Measurements from ENCODE around the gene CLIC6. TPM values are rescaled to one million over a fixed set of nuclear protein-coding genes. Genes with fewer than 3 reads are reported as not detected.

The CLIC6 gene
- total and polyA plus RNA-seq, 8 donors: 1.0 to 13.2 (median 2.1) TPM

DNA sequence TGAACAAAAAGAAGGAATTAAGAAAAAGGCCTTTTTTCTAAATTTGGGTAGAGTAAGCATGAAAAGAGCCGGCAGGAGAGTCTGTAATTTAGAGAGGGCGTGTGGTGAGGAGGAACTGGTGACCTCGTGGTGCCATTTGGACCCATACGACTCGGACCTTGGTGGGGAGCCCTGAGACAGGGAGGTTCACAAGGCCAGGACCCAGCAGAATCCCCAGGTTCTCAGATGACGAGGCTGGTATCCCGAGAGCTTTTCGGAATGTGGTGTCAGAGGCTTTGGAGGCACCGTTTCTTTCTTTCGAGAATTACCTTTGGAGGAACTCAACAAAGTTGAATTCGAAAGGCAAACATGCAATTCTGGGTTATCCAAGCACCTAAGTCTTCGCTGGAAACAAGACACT is 34.8 kb downstream of the CLIC6 start:
- H3K36me3 ChIP-seq: no peaks in the 10 kb centered on the region
- FAIRE-seq (no peak), DNase-seq (no peak), ATAC-seq (no peak)
- H3K9me3 ChIP-seq: no peaks in the 10 kb centered on the region
- 80 to 88% methylated on average over 12 of the region's 12 CpGs for WGBS, 2 donors
- no peaks in the 10 kb centered on the region for H3K4me1 ChIP-seq
- no peak overlapping the region for H3K4me3 ChIP-seq
- H3K27ac ChIP-seq: no peak overlapping the region
- H3K27me3 ChIP-seq: no peaks in the 10 kb centered on the region
- intact Hi-C loops (cut with DNase I): no loop called here
- TF ChIP-seq, protein P1, sequence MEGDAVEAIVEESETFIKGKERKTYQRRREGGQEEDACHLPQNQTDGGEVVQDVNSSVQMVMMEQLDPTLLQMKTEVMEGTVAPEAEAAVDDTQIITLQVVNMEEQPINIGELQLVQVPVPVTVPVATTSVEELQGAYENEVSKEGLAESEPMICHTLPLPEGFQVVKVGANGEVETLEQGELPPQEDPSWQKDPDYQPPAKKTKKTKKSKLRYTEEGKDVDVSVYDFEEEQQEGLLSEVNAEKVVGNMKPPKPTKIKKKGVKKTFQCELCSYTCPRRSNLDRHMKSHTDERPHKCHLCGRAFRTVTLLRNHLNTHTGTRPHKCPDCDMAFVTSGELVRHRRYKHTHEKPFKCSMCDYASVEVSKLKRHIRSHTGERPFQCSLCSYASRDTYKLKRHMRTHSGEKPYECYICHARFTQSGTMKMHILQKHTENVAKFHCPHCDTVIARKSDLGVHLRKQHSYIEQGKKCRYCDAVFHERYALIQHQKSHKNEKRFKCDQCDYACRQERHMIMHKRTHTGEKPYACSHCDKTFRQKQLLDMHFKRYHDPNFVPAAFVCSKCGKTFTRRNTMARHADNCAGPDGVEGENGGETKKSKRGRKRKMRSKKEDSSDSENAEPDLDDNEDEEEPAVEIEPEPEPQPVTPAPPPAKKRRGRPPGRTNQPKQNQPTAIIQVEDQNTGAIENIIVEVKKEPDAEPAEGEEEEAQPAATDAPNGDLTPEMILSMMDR (IDR thresholded peaks at IDR 0.05): no peak

DNA sequence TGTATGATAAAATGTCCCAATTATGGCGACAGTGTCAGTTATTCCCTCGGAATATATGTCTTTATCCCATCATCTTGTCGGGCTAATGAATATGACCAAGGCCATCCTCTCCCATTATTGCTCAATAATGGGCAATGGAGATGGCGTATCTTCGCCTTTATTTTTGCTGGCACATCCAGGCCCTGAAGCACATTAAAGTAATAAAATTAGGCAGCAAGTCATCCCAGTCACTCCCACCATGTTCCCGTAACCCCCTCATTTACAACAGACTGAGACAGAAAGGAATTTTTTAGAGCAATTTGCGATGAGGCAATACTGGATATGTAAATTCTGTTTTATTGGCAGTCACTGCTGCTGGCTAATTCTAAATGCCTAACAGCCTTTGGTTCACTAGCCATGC is 35.3 kb downstream of the CLIC6 start:
- Histone ChIP-seq H3K27ac (no peak overlapping the region), H3K4me1 (no peaks in the 10 kb centered on the region), H3K27me3 (no peaks in the 10 kb centered on the region), H3K9me3 (no peaks in the 10 kb centered on the region), H3K36me3 (no peaks in the 10 kb centered on the region), H3K4me3 (no peak overlapping the region)
- peak in 2 of 4 donors; percentile 30 to 31 for ATAC-seq
- TF ChIP-seq, protein P1 (IDR thresholded peaks at IDR 0.05): no peak
- 68 to 74% methylated on average over 7 of the region's 7 CpGs for WGBS, 2 donors
- intact Hi-C loops (cut with DNase I): no loop called here
- no peak for FAIRE-seq
- no peak for DNase-seq

DNA sequence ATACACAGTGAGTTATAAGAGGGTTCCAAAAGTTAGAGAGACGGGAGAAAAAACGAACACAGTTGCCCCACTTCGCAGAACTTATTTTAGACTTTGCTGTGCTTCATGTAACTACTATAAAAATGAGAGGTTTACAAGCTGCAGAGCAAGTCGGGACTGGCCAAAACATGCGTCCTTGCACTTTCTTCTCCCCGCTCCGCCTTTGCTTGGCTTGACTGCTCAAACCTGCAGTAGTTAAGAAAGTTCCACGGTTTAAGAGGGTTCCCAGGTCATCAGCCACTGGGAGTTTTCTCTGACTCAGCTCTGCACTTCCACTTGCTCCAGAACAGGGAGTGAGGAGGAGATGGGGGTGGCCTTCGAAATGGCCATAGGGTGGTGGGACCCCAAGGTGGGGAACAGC is 36.2 kb downstream of the CLIC6 start:
- TF ChIP-seq, protein P1 (IDR thresholded peaks at IDR 0.05): no peak
- ATAC-seq: no peak
- intact Hi-C loops (cut with DNase I): no loop called here

GRCh38 chr21:34706337-34706736 is 37.5 kb downstream of the CLIC6 start:
- Histone ChIP-seq H3K27ac (no peak overlapping the region), H3K36me3 (no peaks in the 10 kb centered on the region), H3K9me3 (no peaks in the 10 kb centered on the region), H3K4me3 (no peak overlapping the region), H3K4me1 (no peaks in the 10 kb centered on the region), H3K27me3 (no peaks in the 10 kb centered on the region)
- TF ChIP-seq, protein P1 (IDR thresholded peaks at IDR 0.05): no peak
- intact Hi-C loops (cut with DNase I): no loop called here
- ATAC-seq: no peak
- FAIRE-seq: no peak
- 78 to 88% methylated on average over 4 of the region's 4 CpGs for WGBS, 2 donors
- DNase-seq: no peak

More for the DNA sequence above, 36.2 kb downstream of the CLIC6 start:
- Histone ChIP-seq H3K27me3 (no peaks in the 10 kb centered on the region), H3K36me3 (no peaks in the 10 kb centered on the region), H3K27ac (no peak overlapping the region), H3K4me3 (no peak overlapping the region), H3K9me3 (no peaks in the 10 kb centered on the region), H3K4me1 (no peaks in the 10 kb centered on the region)
- no peak for DNase-seq
- WGBS, 2 donors: 69 to 84% methylated on average over 9 of the region's 9 CpGs
- FAIRE-seq: no peak

GRCh38 chr21:34707876-34708325 is 39.1 kb downstream of the CLIC6 start:
- no peak for DNase-seq
- intact Hi-C loops (cut with DNase I): no loop called here

More at GRCh38 chr21:34707876-34708325, 39.1 kb downstream of the CLIC6 start:
- Histone ChIP-seq H3K36me3 (no peaks in the 10 kb centered on the region), H3K27me3 (no peaks in the 10 kb centered on the region), H3K4me1 (no peaks in the 10 kb centered on the region), H3K4me3 (no peak overlapping the region), H3K9me3 (no peaks in the 10 kb centered on the region), H3K27ac (no peak overlapping the region)
- TF ChIP-seq, protein P1 (IDR thresholded peaks at IDR 0.05): no peak
- WGBS, 2 donors: 76 to 78% methylated on average over 8 of the region's 8 CpGs
- no peak for ATAC-seq
- no peak for FAIRE-seq
